HCT116 (cell line): ENCODE measurements around the gene ATCAY. TPM values are rescaled to one million over a fixed set of nuclear protein-coding genes. Genes with fewer than 3 reads are reported as not detected.

ENCODE experiments used
- ATAC-seq: fragments of 200-7000 bp; cut with Tn5 transposase; 2 replicates; pipeline ENCODE4 v1.9.1; 2020; ENCODE audit warnings: mild to moderate bottlenecking, moderate library complexity
- BruUV-seq: library from RNA; stranded (reverse); fragments of 400-500 nt; replicated peaks from 2 replicates; lab custom pipeline; 2021; lab: Mats Ljungman, UMichigan
- CTCF ChIA-PET: fragments of 300-600 bp; sonication (Branson Sonifier 250); formaldehyde crosslinking; loops from one replicate; lab custom pipeline; 2021; ENCODE audit warnings: antibody characterized with exemption; lab: Charles Lee
- POLR2A ChIA-PET: fragments of 300-600, 350-600 bp; sonication (Branson Sonifier 250); formaldehyde crosslinking; loops from one replicate; lab custom pipeline; 2021; ENCODE audit warnings: antibody characterized with exemption; lab: Charles Lee
- RAD21 ChIA-PET, 2 experiments: fragments of 300-600 bp; sonication (Branson Sonifier 250); formaldehyde crosslinking; loops; one replicate each; lab custom pipeline; 2023; ENCODE audit warnings: low total read pairs in 2 of 2; ENCODE audit not compliant: uncharacterized antibody in 2 of 2, unreplicated experiment in 2 of 2, low non-redundant PET in 1 of 2; lab: Charles Lee
- DNase-seq: peaks from one replicate; pipeline ENCODE4 v3.0.0-alpha.2; 2010; ENCODE audit warnings: low read depth, low spot score
- H2AFZ ChIP-seq: fragments of 200-600 bp; shearing (Covaris generic), sonication (generic); 2 replicates; pipeline ENCODE4 v1.6.1; 2017; ENCODE audit warnings: low read depth, mixed run types, mixed read lengths, antibody characterized with exemption, low read length; ENCODE audit not compliant: poor library complexity, severe bottlenecking
- H3K27ac ChIP-seq: 2 replicates; pipeline ENCODE4 v1.5.1; 2012; ENCODE audit warnings: low read depth, low read length
- H3K27me3 ChIP-seq: fragments of 200-600 bp; sonication (generic); 2 replicates; pipeline ENCODE4 v1.6.1; 2016; ENCODE audit warnings: mixed run types, low read length, mixed read lengths; ENCODE audit not compliant: insufficient read depth
- H3K36me3 ChIP-seq, 2 experiments: fragments of 200-500 bp in 1 of 2; fragments of 200-600 bp in 1 of 2; sonication (Bioruptor generic) in 1 of 2; sonication (generic) in 1 of 2; 2 replicates each; pipeline versions ENCODE4 v1.5.1 to v1.6.1; 2014 to 2016; ENCODE audit warnings: low read length in 2 of 2, inconsistent platforms in 1 of 2, mixed read lengths in 1 of 2, mixed run types in 1 of 2; ENCODE audit not compliant: insufficient read depth in 2 of 2, control insufficient read depth in 1 of 2
- H3K4me1 ChIP-seq, 2 experiments: fragments of 200-600 bp in 1 of 2; sonication (generic) in 1 of 2; 2 replicates each; pipeline versions ENCODE4 v1.5.1 to v1.6.1; 2012 to 2017; ENCODE audit warnings: low read length in 2 of 2, inconsistent platforms in 1 of 2, mild to moderate bottlenecking in 1 of 2, mixed read lengths in 1 of 2, mixed run types in 1 of 2, moderate library complexity in 1 of 2; ENCODE audit not compliant: insufficient read depth in 2 of 2, control insufficient read depth in 1 of 2
- H3K4me2 ChIP-seq: fragments of 200-600 bp; sonication (generic); 2 replicates; pipeline ENCODE4 v1.6.1; 2017; ENCODE audit warnings: mixed run types, low read length, mixed read lengths
- H3K4me3 ChIP-seq, 2 experiments: fragments of 200-600 bp in 1 of 2; sonication (generic) in 1 of 2; replicated peaks in 1 of 2; 2 replicates each; pipeline ENCODE4 v1.5.1; 2011 to 2016; ENCODE audit warnings: low read length in 2 of 2, control low read depth in 1 of 2, low read depth in 1 of 2, mild to moderate bottlenecking in 1 of 2, mixed read lengths in 1 of 2, mixed run types in 1 of 2
- H3K79me2 ChIP-seq: fragments of 200-600 bp; sonication (generic); 2 replicates; pipeline ENCODE4 v1.6.1; 2017; ENCODE audit warnings: mild to moderate bottlenecking, mixed run types, low read length, moderate library complexity, mixed read lengths; ENCODE audit not compliant: insufficient read depth
- H3K9ac ChIP-seq: fragments of 200-600 bp; sonication (generic); 2 replicates; pipeline ENCODE4 v1.6.1; 2016; ENCODE audit warnings: low read length, mixed read lengths
- H3K9me2 ChIP-seq: fragments of 200-600 bp; sonication (generic), shearing (Covaris generic); 2 replicates; pipeline ENCODE4 v1.6.1; 2017; ENCODE audit warnings: mixed run types, mild to moderate bottlenecking, moderate library complexity; ENCODE audit not compliant: insufficient read depth
- H3K9me3 ChIP-seq, 2 experiments: fragments of 200-500 bp in 1 of 2; fragments of 200-600 bp in 1 of 2; sonication (Bioruptor generic) in 1 of 2; sonication (generic) in 1 of 2; 2 replicates each; pipeline ENCODE4 v1.6.1; 2014 to 2017; ENCODE audit warnings: low read length in 2 of 2, mixed read lengths in 2 of 2, inconsistent platforms in 1 of 2, low read depth in 1 of 2, mild to moderate bottlenecking in 1 of 2, mixed run types in 1 of 2, moderate library complexity in 1 of 2; ENCODE audit not compliant: control insufficient read depth in 1 of 2, insufficient read depth in 1 of 2
- H4K20me1 ChIP-seq: fragments of 200-600 bp; sonication (generic), shearing (Covaris generic); 2 replicates; pipeline ENCODE4 v1.6.1; 2017; ENCODE audit warnings: mixed run types, mild to moderate bottlenecking, moderate library complexity; ENCODE audit not compliant: insufficient read depth
- CBX3 ChIP-seq: IDR thresholded peaks from 2 replicates; pipeline ENCODE4 v1.6.1; 2012; ENCODE audit warnings: low read depth
- CEBPB ChIP-seq: IDR thresholded peaks from 2 replicates; pipeline ENCODE4 v1.6.1; 2012; ENCODE audit warnings: low read depth
- EZH2phosphoT487 ChIP-seq: fragments of 200-600 bp; IDR thresholded peaks from 2 replicates; pipeline ENCODE4 v1.6.1; 2018; ENCODE audit warnings: antibody characterized with exemption, borderline replicate concordance
- SIN3A ChIP-seq: IDR thresholded peaks from 2 replicates; pipeline ENCODE4 v1.6.1; 2012; ENCODE audit warnings: low read depth
- SRF ChIP-seq: IDR thresholded peaks from 2 replicates; pipeline ENCODE4 v1.6.1; 2012; ENCODE audit warnings: low read depth
- ZNF274 ChIP-seq: fragments of 200-500 bp; sonication (Bioruptor generic); IDR thresholded peaks from 2 replicates; pipeline ENCODE4 v1.6.1; 2014; ENCODE audit warnings: mild to moderate bottlenecking, low read depth, low read length, inconsistent platforms
- intact Hi-C: fragments of 100-400 bp; cut with micrococcal nuclease; formaldehyde crosslinking; loops from 2 replicates; pipeline ENCODE4 v1.10.0; 2022
- total RNA-seq: library from RNA; stranded (reverse); gene quantifications from one replicate; pipeline ENCODE4 v1.2.1, GENCODE V29; 2021; ENCODE audit not compliant: unreplicated experiment
- TF ChIP-seq, protein P1 (sequence below), 3 experiments: fragments of 200-600 bp in 1 of 3; sonication (generic) in 1 of 3; IDR thresholded peaks in 2 of 3; conservative IDR thresholded peaks in 1 of 3; 2 replicates each; pipeline ENCODE4 v1.5.1; 2012 to 2017; ENCODE audit warnings: low read depth in 2 of 3, low read length in 2 of 3, antibody characterized with exemption in 1 of 3, borderline replicate concordance in 1 of 3, control low read depth in 1 of 3, mild to moderate bottlenecking in 1 of 3, mixed read lengths in 1 of 3, mixed run types in 1 of 3, moderate library complexity in 1 of 3; ENCODE audit not compliant: insufficient read depth in 1 of 3

ATCAY gene
- total RNA-seq, 1 experiment from 2014 or later = not detected

DNA sequence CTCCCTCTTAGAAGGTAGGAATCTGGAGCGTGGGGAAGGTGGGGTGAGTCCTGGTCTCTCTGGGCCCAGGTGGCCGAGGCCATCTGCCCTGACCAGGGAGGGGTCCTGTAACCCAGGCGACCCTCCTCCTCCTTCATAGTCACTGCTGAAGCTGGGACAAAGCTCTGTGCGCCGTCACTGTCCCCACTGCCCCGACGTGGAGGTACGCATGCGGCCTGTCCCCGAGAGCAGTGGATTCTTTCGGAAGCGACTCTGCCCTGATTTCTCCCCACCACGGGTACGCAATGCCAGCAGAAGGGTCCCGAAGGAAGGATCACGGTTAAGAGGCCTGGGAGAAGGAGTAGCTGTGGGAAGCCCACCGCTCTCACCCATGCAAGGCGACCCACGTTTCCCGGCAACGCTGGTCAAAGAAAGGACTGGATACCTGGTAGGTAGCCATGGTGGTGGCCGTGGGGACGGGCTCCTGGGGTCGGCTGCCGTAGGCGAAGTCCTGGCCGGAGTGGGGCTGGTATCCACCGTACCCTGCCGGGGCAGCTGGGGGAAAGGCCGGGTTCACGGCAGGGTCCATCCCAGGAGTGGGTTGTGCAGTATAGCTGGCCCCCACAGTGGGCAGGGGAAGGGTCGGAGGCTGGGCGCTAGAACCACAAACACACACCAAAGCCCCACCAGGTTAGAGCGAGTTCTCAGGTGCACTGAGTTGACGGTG, 46.0 kb upstream of the ATCAY start:
- H3K4me2 ChIP-seq = no peak overlapping the region
- ChIA-PET CTCF (interaction anchor here (1.1 to 1.7 kb wide), 2 partner anchors 9 to 12 kb away, joined by 3 to 6 read pairs; no protein-coding TSS in a partner anchor), RAD21 (no interaction called here)
- BruUV-seq = no TSS peak
- H3K4me1 ChIP-seq = peaks cover 0 to 6% of the 10 kb centered on the region in 2 experiments; a peak in 1 of 4 replicates
- no peaks in the 10 kb centered on the region for H3K27me3 ChIP-seq
- no peak overlapping the region for H3K4me3 ChIP-seq
- no peak overlapping the region for H2AFZ ChIP-seq
- no peak for ATAC-seq
- no peak overlapping the region for H3K9ac ChIP-seq
- peaks cover 0 to 10% of the 10 kb centered on the region in 2 experiments; a peak in 1 of 4 replicates for H3K9me3 ChIP-seq
- H3K79me2 ChIP-seq = no peaks in the 10 kb centered on the region
- TF ChIP-seq SIN3A = no peak
- TF ChIP-seq, protein P1, sequence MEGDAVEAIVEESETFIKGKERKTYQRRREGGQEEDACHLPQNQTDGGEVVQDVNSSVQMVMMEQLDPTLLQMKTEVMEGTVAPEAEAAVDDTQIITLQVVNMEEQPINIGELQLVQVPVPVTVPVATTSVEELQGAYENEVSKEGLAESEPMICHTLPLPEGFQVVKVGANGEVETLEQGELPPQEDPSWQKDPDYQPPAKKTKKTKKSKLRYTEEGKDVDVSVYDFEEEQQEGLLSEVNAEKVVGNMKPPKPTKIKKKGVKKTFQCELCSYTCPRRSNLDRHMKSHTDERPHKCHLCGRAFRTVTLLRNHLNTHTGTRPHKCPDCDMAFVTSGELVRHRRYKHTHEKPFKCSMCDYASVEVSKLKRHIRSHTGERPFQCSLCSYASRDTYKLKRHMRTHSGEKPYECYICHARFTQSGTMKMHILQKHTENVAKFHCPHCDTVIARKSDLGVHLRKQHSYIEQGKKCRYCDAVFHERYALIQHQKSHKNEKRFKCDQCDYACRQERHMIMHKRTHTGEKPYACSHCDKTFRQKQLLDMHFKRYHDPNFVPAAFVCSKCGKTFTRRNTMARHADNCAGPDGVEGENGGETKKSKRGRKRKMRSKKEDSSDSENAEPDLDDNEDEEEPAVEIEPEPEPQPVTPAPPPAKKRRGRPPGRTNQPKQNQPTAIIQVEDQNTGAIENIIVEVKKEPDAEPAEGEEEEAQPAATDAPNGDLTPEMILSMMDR (IDR thresholded peaks at IDR 0.05 in 2 of 3, conservative IDR thresholded peaks at IDR 0.05 in 1 of 3; ENCODE audit: borderline replicate concordance in 1 of 3, insufficient read depth in 1 of 3, low read depth in 2 of 3, low read length in 2 of 3) = no peak
- TF ChIP-seq ZNF274 = no peak
- no peak for TF ChIP-seq EZH2phosphoT487
- TF ChIP-seq CBX3 = no peak
- no peak for TF ChIP-seq CEBPB
- no peak for TF ChIP-seq SRF
- TF ChIP-seq, all 23 proteins: peak for 0
- Histone ChIP-seq H3K9me2 (no peaks in the 10 kb centered on the region), H4K20me1 (no peaks in the 10 kb centered on the region), H3K27ac (no peak overlapping the region), H3K36me3 (no peaks in the 10 kb centered on the region)
- intact Hi-C loops = no loop called here
- no peak for DNase-seq
- POLR2A ChIA-PET = interaction anchor here (1.5 kb wide), 1 partner anchor 72 kb away, joined by 4 read pairs; the partner anchor contains the start of gene MRPL54
